GM12864 (cell line): ENCODE results near the gene ZNF574.

Experiments
- DNase-seq: peaks from one replicate; pipeline ENCODE4 v3.0.0-alpha.2; 2011; ENCODE audit warnings: low read depth
- H3K4me3 ChIP-seq: 2 replicates; pipeline ENCODE4 v1.5.1; 2011; ENCODE audit warnings: mild to moderate bottlenecking, low read depth, low read length, control low read depth
- TF ChIP-seq, protein P1 (sequence below): IDR thresholded peaks from 2 replicates; pipeline ENCODE4 v1.5.1; 2011; ENCODE audit warnings: low read depth, mild to moderate bottlenecking, moderate library complexity, low read length, control low read depth, inconsistent platforms; ENCODE audit errors: missing control alignments

ZNF574 gene

DNA sequence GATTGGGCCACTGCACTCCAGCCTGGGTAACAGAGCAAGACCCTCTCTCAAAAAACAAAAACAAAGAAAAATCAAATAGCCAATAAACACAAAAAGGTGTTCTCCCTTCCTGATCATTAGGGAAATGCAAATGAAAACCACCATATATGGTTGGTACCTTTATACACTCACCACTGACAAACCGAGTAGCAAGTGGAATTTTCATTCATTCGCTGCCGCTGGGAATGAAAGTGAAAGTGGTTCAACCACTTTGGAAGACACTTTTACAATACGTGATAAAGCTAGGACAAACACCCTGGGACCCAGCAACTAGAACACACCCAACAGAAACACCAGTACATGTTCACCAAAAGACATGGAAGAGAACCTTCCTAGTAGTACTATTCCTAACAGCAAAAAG, 27.0 kb upstream of the ZNF574 start:
- TF ChIP-seq, protein P1, sequence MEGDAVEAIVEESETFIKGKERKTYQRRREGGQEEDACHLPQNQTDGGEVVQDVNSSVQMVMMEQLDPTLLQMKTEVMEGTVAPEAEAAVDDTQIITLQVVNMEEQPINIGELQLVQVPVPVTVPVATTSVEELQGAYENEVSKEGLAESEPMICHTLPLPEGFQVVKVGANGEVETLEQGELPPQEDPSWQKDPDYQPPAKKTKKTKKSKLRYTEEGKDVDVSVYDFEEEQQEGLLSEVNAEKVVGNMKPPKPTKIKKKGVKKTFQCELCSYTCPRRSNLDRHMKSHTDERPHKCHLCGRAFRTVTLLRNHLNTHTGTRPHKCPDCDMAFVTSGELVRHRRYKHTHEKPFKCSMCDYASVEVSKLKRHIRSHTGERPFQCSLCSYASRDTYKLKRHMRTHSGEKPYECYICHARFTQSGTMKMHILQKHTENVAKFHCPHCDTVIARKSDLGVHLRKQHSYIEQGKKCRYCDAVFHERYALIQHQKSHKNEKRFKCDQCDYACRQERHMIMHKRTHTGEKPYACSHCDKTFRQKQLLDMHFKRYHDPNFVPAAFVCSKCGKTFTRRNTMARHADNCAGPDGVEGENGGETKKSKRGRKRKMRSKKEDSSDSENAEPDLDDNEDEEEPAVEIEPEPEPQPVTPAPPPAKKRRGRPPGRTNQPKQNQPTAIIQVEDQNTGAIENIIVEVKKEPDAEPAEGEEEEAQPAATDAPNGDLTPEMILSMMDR, result no peak
- no peak for DNase-seq
- H3K4me3 ChIP-seq, result no peak overlapping the region

DNA sequence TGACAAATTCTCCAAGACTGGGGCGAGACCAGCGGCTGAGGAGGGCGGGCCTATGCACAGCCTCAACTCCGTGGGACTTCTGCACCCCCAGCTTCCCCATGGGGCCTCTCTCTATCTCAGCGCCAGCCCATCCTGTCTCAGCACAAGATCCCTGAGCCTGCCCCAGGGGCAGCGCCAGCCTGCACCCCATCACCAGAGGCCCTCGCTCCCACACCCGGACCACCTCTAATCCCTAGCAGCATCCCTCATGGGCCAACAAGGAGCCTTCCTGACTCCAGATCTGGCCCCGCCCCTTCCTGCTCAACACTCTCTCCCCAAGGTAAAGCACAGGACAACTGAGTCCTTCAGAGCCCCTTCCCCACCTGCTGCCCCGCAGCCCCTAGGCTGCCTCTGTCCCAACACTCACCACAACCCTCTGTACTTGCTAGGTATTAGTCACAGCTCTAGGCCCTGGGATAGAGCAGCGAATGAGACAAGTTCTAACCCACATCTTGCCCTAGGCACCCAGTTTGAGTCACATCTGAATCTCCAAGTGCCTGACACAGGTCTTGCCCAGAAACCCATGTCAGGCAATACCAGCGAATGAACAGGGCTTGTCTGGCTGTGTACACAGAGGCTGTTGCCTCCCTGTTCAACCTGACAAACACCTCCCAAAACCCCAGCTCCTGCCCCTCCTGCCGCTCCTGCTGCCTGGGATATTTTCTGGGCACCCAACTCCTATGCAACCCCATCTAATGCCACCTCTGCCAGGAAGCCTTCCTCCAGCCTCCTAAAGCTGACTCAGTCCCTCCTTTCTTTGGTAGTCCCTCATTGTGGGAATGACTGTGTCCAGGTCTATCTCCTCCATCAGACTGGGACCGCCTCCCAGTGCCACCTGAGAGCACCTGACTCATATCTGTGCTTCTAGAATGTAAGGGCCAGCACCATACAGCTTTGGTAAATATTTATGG, 24.5 kb upstream of the ZNF574 start:
- H3K4me3 ChIP-seq, result no peak overlapping the region
- DNase-seq, result no peak
- TF ChIP-seq, protein P1, result no peak

DNA sequence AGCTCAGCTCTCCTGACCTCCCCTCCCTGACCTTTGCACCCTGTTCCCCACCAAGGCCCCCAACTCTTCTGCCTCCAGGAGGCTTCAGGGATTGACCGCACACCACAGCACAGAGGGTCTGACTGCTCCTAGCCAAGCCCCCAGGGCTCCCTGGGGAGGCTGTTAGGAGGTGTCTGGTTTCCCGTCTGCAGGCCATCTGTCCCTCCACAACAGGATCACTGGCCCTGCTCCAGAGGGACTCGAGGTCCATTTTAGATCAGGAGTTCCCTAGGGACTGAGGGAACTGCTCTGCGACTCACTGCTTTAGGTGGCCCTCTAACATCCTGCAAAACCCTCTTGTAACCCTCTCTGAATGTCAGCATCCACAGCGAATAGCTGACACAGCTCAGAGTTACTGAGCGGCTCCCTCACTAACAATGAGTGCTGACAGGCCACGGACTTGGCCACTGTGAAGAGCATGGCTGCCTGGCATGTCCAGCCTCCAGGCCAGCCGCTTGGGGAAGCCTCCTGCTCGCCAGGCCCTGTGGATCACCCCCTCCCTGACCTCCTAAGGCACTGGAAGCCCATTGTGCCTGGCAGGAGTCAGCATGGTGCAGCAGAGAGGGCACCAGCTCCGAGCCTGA, 23.6 kb upstream of the ZNF574 start:
- no peak overlapping the region for H3K4me3 ChIP-seq
- TF ChIP-seq, protein P1, result no peak
- DNase-seq, result no peak

DNA sequence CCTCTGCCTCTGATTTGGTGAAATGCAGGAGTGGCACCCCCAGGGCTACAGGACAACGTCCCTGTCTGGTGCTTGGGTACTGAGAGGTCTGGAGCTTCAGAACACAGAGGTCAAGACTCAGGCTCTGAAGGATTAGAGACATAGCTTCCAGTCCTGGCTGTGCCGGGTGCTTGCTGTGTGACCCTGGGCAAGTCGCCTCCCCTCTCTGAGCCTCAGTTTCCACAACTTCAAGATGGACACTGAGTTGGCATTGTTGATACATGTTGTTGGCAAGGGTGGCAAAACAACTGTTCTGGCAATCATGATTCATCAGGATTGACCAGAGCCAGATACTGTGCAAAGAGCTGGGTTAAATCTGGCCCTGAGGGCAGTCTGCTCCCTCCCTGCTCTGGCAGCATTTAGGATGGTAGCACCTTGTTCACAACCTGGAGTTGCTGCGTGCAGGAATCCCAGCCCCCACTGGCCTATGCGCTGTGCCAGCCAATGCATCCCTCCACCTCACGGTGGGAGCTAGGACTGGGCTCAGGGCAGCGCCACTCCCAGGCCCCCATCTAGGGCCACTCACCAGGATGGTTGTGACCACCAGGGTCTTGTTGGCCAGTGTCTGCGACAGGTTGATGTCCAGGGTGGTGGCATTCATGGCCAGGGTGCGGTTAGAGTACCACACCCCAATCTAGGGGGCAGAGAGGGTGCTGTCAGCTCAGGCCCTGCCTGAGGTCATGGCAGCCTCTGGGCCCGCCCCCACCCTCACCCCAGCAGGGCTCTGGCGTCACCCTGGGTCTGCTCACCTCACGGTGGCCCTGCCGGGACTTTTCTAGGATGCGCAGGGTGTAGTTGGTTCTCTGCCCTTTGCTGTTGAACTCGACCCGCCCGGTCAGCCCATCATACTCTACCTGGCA, 22.7 kb upstream of the ZNF574 start:
- no peak overlapping the region for H3K4me3 ChIP-seq
- TF ChIP-seq, protein P1, result no peak
- no peak for DNase-seq

DNA sequence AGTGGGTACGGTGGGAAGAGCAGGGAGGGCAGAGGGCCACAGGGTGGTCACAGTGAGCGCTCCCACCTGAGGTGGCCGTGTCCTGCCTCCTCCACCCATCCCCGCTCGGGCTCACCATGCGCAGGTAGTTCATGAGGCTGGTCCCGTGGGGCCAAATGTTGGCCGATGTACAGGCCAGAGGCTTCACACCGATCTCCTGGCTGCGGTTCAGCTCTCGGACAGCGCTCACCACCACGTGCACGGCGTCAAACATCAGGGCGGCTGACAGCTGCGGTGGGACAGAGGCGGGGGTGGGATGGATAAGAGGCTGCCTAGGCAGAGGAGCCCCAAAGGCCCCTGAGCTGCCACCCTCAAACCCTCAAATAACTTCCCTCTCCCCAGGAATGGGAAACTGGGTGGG, 21.8 kb upstream of the ZNF574 start:
- H3K4me3 ChIP-seq, result no peak overlapping the region
- TF ChIP-seq, protein P1, result no peak
- DNase-seq, result no peak

DNA sequence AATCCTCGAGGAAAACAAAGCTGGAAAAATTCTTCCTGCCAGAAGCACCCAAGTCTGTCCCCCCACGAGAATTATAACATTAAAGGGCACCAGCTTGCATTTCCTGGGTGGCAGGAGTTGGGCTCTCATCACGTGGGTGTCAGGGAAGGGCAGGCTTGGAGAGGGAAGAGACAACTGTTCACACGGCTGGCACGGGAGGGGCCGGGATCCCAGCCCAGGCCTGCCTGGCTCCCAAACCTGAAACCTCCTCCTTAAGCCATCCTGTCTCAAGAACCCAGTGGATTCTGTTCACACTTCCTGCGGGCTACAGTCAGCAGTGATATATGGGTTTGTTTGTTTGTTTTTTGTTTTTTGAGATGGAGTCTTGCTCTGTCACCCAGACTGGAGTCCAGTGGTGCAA, 18.1 kb upstream of the ZNF574 start:
- DNase-seq, result no peak
- no peak overlapping the region for H3K4me3 ChIP-seq
- TF ChIP-seq, protein P1, result no peak
